ENCODE measurements around the gene CFAP20.
A peak's percentile ranks its signal among the peaks of the same experiment; 100 is the strongest.

The CFAP20 gene

GRCh38 chr16:58129097-58129936, at the start of gene CFAP20:
TSS of gene CFAP20 (minus strand) at chr16:58129381. CDS start at chr16:58129115, 266 bp downstream.
- peak; percentile 100 for DNase-seq

GRCh38 chr16:58177353-58177710, 48.2 kb upstream of the CFAP20 start:
- DNase-seq = no peak

- DNase-seq = peak; percentile 46
These were observed 47.6 kb upstream of the CFAP20 start for GRCh38 chr16:58176608-58177352.

- DNase-seq = no peak
These were observed 41.0 kb upstream of the CFAP20 start for GRCh38 chr16:58170223-58170622.

- DNase-seq = no peak
These were observed 31.7 kb upstream of the CFAP20 start for GRCh38 chr16:58160855-58161254.

- DNase-seq = no peak
These were observed 29.5 kb upstream of the CFAP20 start for GRCh38 chr16:58158725-58159124.

- DNase-seq = no peak
These were observed 28.9 kb upstream of the CFAP20 start for GRCh38 chr16:58157951-58158540.

GRCh38 chr16:58157239-58157638, 28.1 kb upstream of the CFAP20 start:
- DNase-seq = no peak

- no peak for DNase-seq
These were observed 26.7 kb upstream of the CFAP20 start for GRCh38 chr16:58155839-58156238.

GRCh38 chr16:58154345-58154744, 25.2 kb upstream of the CFAP20 start:
- DNase-seq = no peak

GRCh38 chr16:58152246-58152868, 23.2 kb upstream of the CFAP20 start:
- no peak for DNase-seq

GRCh38 chr16:58148526-58148925, 19.3 kb upstream of the CFAP20 start:
- DNase-seq = no peak

- no peak for DNase-seq
These were observed 18.9 kb upstream of the CFAP20 start for GRCh38 chr16:58148099-58148498.

GRCh38 chr16:58138852-58139251, 9.7 kb upstream of the CFAP20 start:
- no peak for DNase-seq

- no peak for DNase-seq
These were observed 8.4 kb upstream of the CFAP20 start for GRCh38 chr16:58137581-58137980.

- DNase-seq = peak; percentile 49
These were observed 477 bp downstream of the CFAP20 start for GRCh38 chr16:58128711-58129096.

- DNase-seq = no peak
These were observed 975 bp downstream of the CFAP20 start for GRCh38 chr16:58128181-58128631.

GRCh38 chr16:58127634-58128033, 1.5 kb downstream of the CFAP20 start:
- DNase-seq = peak; percentile 48

- peak; percentile 82 for DNase-seq
These were observed 2.1 kb downstream of the CFAP20 start for GRCh38 chr16:58127033-58127556.

GRCh38 chr16:58126451-58126961, 2.7 kb downstream of the CFAP20 start:
- DNase-seq = no peak

GRCh38 chr16:58125781-58126335, 3.3 kb downstream of the CFAP20 start:
- no peak for DNase-seq

GRCh38 chr16:58125041-58125440, 4.1 kb downstream of the CFAP20 start:
- DNase-seq = no peak

GRCh38 chr16:58124601-58124915, 4.6 kb downstream of the CFAP20 start:
- DNase-seq = no peak

Measured in hematopoietic multipotent progenitor cell treated with erythropoietin and hydrocortisone succinate and interleukin-3 and kit ligand, for 4 days (in vitro differentiated cells).